Inferior parietal cortex (tissue), 1 donor: Measurements from ENCODE around the gene DAPK1.
A peak's percentile ranks its signal among the peaks of the same experiment; 100 is the strongest.
"Not testable (repeated sequence)": the region's sequence is repeated elsewhere in the genome, so short reads cannot be mapped to it uniquely, and the experiment has no call there.

Source experiments
- DNase-seq: peaks from one replicate; pipeline ENCODE4 v3.0.0-alpha.2; 2016; ENCODE audit errors: extremely low spot score

The DAPK1 gene

DNA sequence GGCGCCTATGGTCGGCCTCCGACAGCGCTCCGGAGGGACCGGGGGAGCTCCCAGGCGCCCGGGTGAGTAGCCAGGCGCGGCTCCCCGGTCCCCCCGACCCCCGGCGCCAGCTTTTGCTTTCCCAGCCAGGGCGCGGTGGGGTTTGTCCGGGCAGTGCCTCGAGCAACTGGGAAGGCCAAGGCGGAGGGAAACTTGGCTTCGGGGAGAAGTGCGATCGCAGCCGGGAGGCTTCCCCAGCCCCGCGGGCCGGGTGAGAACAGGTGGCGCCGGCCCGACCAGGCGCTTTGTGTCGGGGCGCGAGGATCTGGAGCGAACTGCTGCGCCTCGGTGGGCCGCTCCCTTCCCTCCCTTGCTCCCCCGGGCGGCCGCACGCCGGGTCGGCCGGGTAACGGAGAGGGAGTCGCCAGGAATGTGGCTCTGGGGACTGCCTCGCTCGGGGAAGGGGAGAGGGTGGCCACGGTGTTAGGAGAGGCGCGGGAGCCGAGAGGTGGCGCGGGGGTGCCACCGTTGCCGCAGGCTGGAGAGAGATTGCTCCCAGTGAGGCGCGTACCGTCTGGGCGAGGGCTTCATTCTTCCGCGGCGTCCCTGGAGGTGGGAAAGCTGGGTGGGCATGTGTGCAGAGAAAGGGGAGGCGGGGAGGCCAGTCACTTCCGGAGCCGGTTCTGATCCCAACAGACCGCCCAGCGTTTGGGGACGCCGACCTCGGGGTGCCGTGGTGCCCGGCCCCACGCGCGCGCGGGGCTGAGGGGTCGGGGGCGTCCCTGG, 561 bp downstream of the DAPK1 start:
- peak; percentile 53 for DNase-seq

DNA sequence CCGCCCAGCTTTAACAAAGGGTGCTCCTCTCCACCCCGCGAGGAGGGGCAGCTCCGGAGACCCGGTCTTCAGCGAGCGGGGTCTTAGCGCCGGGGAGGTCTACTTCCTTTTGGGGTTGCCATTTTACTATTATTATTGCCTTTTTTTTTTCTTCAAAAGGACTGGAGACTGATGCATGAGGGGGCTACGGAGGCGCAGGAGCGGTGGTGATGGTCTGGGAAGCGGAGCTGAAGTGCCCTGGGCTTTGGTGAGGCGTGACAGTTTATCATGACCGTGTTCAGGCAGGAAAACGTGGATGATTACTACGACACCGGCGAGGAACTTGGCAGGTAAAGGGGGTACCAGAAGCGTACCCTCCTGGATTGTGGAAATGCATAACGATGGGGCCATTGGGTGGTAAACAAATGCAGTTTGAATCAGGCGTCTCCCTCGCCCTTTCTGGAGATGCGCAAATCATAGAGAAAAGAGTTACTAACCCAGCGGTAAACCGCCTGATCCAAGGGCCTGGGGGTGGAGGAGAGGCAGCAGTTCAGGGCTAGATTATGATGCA, 1.2 kb downstream of the DAPK1 start:
- DNase-seq: no peak

DNA sequence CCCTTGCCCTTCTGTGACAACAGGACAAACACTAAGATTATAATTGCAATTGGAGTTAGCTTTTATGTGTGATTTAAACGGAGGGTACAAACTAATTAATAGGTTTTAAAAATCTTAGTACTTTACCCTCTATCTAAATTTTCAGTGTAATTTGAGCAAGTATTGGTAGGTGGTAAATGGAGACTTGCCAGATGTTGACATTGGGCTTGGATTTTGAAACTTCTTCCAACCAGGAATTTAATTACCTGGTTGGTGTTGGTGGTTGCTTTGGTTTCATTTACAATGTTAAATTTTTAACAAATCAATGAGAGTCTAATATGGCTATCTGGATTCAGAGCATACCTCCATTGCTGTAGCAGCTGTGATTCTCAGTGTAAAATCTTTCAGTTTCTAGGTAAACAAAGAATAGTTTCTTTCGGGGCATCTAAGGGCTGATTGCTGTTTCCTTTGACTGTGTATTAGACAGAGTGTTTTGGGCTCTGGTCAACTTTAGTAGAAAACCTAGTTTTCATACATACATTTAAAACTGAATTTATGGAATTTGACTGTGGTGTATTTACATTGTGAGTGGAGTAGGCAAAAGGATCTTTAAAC, 1.9 kb downstream of the DAPK1 start:
- DNase-seq: no peak

DNA sequence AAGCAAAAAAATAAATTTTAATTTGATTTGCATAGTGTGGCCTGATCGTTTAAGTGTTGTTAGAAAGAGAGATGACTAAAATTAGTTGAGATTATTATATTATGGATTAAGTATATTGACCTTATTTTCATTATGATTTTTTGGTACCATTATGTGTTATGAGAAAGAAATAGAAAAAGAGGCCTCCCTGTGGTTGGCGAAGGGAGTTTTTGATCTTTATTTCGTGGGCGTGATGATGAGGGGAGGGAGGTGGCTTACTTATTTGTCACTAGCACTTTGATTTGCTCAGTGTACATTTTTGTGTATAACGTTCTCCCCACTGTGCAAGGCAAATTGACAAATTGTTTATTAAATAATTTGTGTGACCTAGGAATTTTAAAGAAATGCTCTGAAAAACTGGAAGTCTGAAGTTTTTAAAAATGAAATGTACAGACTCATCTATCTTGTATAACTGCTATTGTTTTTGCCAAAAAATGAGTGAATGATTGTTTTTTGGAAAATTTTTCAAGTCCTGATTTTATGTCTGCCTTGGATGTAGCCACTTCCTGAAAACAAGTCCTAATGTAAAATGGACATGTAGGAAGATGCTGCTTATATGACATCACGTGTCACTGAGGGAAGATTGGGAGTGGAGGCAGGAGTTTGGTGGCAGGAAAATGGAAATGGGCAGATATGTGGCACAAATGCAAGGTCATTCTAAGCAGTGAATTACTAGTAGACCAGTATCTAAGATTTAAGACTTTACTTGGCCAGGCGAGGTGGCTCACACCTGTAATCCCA, 3.0 kb downstream of the DAPK1 start:
- no peak for DNase-seq

DNA sequence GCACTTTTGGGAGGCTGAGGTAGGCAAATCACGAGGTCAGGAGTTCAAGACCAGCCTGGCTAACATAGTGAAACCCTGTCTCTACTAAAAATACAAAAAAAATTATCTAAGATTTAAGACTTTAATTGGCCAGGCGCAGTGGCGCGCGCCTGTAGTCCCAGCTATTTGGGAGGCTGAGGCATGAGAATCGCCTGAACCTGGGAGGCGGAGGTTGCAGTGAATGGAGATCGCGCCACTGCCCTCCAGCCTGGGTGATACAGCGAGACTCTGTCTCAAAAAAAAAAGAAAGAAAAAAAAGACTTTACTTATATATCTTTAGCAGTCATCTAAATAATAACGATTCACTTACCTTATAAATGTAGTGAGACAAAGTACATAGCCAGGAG, 3.6 kb downstream of the DAPK1 start:
- not testable (repeated sequence) for DNase-seq

DNA sequence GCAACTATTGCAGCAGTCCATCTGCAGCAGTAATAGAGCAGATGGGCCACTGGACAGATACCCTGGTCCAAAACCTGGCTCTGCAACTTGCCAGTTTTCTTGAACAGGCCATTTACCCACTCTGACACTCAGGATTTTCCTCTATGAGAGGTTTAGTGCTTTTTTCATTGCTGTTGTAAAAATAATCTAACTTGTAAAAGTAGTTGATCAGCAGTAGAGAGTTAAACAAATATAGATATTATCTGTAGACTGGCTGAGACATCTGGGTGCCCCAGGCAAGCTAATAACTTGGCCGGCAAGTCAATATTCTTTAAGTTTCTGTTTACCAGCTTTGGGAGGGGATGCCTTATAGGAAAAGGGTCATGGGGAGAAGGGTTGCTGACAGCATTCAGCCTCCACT, 4.1 kb downstream of the DAPK1 start:
- no peak for DNase-seq

DNA sequence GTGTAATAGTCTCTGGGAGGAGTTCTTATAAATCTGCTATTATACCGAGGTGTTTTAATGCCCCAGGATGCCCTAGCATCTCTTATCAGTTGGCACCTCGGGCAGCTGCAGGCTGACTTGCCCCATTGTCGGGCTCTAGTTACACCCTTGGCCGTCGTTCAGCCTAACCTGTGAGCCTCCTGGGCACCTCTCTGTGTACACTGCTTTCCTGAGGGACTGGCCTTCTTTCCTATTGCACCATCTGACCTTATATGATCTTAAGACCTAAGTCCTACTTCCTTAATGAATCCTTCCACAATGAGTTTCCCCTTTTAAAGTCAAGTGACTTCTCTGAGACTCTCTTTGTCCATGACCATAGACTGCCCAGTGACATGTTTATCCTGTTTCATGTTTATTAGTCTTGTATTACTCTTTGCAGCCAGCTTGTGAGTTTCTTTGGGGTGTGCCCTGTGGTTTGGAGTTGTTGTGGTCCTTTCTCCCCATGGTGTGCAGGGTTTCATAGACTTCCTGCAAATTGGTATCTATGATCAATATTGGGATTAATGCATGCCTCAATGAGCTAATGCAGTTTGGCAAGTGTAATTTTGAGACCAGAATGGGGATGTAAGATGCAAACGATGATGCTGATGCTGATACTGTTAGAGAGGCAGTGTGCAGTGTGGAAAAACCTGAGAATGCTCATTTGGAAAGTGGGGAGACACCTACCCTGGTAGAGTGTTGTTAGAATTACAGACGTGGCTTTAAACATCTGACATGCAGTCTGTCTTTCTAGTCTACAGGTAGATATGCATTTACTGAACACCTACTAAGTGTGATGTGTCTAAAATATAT, 4.9 kb downstream of the DAPK1 start:
- DNase-seq: no peak

DNA sequence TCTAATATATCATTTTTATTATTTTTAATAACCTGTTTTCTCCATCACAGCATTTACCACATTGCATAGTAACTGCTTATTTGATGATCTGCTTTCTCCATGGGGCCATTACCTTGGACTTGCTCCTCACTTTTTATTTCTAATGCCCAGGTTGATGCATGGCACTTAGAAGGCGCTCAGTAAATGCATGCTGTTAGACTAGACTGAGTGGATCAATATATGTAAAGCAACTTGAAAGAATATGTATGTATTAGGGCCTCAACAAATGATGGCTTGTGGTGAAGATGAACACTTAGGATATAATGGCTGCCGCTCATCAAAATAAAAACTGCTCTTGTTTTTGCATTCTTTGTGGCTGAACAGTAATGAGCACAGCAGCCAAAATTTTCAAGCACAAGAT, 5.8 kb downstream of the DAPK1 start:
- no peak for DNase-seq

DNA sequence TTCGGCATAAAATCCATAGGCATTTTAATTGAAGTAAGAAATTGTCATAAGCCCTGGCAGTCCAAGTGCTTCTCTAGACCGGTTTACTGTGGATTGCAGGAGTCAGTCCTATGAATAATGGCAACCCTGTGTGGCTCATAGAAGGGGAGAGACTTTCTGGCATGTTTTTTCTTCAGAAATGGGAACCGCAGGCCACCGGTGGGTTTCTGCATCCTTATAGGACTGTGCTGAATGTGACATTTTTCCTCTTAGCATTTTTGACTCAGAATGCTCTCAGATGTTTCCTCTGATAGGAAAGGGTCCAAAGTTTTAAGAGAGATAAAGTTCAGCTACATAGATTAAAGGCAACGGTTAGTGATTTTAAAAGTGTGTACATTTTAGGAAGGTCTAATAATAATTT, 6.3 kb downstream of the DAPK1 start:
- DNase-seq: no peak

DNA sequence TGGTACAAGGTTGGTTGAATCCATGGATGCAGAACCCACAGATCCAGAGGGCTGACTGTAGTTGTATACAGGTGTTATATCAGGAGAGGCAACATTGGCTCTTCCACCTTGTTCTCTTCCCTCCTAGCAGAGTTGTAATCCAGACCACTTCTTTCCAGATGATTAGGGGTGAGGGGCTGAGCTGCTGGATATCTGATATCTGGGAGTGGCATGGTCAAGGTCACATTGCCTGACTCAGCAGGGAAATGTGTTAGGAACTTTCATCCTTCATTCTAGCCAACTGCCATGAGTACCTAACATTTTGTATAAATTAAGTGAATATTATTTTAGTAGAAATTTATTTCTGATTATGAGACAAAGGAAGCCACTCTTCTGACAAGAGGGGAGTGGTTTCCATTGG, 7.3 kb downstream of the DAPK1 start:
- no peak for DNase-seq

DNA sequence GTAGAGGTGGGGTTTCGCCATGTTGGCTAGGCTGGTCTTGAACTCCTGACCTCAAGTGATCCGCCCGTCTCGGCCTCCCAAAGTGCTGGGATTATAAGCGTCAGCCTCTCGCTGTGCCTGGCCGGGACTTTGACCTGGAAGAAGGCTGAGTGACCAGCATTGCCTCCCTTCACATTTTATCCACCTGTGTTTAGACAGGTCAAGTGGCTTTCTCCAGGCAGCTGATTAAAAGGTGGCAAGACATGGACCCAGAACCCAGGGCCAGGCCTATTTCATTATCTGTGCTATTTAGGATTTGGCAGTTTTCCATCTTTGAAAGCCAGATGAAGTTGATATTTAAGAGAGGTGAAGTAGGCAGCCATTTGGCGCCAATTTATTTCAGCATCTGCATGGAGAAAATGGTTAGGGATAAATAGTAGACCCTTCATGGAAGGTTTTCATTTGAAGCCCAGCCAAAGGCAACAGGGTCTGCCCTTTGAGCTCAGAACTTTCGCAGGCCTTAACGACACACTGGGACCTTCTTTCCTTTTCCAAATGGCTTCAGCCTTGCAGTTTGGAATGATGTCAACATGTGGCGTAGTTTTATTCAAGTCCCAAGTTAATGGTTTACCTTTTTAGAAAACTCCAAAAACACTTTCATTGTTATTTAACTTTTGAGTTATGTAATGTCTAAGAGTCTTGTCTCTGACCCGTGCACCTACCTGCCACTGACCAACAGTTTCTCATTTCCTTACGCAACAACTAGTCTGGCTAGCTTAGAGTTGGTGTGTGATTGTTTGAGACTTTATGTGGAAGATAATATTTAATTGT, 8.4 kb downstream of the DAPK1 start:
- no peak for DNase-seq

DNA sequence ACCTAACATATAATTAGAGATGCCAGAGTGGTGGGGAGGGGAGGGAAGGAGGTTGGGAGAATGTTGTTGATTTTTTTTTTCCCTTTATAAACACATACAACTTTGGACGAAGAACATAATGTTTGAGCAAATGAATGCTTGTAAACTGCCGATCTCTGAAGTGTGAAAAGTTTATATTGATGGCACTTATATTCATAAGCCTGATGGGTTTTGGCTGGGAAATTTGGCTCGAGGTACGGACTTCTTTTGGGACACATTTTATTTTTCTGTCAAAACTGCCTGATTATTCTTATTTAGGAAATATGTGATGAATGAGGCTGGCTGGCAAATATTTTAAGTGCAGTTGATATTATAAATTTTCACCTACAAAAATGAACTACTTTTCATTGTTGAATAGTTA, 9.9 kb downstream of the DAPK1 start:
- no peak for DNase-seq

DNA sequence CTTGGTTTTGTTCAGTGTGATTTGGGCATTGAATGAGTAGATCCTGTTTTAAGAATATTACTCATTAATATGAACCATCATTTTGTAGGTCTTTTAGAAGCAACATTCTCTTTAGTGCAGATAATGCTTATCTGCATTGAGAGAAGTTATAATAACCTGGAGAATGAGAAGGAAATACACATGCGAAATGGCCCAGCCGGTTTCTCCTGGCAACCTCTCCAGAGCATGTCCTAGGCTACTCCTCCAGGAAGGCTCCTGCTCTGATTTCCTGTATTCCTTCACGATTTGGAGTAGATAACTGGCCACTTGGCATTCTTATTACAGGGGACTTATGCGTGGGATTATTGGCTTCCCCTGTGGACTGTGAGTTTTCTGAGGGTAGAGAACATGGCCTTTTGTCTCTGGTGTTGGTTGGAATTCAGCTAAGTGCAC, 12.6 kb downstream of the DAPK1 start:
- DNase-seq: no peak

DNA sequence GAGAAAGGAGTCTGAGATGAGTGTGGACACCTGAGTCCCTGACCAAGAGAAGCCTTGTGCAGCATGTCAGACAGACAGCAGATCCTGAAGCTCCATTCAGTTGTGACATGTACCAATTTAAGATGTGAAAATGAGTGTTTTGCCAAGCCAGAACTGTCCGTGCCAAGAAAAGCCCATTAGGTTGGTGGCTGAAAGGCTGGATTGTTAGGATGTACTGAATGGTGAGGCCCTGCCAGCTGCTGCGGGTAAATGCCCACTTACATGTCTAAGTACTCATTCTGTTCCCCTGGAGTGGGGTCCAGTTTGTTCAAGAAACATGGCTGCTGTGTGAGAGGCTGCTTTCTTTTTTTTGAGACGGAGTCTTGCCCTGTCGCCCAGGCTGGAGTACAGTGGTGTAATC, 14.6 kb downstream of the DAPK1 start:
- DNase-seq: no peak

DNA sequence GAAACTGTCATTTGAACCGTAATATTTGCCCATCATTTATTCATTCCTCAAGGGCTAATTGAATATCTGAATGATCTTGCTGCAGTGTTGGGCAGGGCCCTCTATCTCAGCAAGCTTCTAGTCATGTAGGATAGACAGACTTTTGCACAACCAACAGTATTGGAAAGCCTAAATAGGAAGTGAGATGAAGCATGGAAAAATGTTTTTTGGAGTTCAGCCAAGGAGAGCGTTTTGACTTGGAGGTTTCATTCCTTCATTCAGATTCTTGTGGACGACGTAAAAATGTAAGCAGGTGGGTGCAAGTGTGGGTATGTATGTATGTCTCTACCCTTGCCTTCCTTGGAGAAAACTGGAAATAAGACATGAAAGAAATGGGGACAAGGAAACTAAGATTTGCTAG, 15.5 kb downstream of the DAPK1 start:
- DNase-seq: no peak

DNA sequence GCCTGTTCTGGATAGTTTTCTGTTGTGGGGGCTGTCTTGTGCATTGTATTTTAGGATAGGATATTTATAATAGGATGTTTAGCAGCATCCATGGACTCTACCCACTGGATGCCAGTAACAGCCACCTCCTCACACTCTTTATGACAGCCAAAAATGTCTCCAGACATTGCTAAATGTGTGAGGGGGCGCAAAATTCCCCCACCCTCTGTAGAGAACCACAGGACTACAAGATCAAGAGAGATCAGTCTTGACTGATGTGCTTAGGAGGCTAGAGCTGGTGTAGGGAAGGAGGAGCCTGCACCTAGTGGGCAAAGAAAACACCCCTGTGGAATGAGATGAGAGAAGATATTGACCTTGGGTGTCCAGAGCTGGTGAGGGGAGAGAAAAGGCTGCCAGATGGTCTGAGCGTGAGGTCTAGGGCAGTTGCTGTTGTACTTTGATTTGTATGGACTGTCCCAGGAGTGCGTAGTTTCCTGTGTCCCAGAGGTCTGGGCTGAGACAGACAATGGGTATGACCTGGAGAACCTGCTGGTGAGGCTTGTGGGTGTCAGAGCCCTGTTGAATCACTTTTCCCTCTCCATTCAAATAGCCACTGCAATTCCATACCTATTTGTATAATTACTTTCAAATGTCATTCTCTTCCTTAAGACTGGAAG, 16.3 kb downstream of the DAPK1 start:
- DNase-seq: no peak

DNA sequence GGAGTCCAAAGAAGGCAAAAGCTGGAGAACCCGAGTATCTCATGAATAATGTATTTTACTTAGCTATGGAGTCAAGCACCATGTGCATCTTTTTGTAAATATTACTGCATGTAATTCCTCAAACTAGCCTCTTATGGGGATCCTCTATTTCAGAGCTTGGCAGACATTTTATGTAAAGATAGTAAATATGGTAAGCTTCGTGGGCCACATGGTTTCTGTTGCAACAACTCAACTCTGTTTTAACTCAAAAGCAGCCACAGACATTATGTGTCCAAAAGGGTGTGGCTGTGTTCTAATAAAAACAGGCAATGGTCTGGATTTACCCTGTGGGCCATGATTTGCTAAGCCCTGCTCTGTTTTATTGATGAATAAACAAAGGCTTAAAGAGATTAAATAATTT, 17.3 kb downstream of the DAPK1 start:
- DNase-seq: no peak

DNA sequence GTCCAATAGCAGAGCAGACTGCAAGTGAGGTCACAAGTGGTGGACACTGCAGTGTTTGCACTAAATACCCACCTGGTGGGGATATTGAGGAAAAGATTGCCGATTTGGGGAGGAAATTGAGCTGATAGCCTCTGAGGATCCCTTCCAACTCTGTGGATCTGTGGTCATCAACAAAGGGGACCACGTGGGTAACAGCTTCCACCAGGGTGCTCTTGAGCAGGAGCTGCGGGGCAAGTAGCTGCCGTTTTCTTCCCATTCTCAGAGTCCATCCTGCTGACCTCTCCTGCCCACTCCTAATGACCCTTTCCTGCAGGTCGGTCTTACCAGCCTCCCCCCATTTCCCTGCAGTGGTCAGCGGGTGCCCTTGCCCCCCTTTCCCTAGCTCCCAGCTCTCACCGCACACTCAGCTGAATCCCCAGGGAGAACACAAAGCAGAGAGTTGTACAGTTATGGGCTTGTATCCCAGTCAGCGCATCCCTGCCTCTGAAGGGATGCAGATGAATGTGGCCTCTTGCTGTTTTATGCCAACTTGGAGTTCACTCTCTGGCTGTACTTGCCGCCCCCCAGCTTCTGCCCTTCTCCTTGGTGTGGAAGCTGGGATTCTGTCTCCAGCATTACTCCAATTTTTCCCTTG, 18.0 kb downstream of the DAPK1 start:
- no peak for DNase-seq

DNA sequence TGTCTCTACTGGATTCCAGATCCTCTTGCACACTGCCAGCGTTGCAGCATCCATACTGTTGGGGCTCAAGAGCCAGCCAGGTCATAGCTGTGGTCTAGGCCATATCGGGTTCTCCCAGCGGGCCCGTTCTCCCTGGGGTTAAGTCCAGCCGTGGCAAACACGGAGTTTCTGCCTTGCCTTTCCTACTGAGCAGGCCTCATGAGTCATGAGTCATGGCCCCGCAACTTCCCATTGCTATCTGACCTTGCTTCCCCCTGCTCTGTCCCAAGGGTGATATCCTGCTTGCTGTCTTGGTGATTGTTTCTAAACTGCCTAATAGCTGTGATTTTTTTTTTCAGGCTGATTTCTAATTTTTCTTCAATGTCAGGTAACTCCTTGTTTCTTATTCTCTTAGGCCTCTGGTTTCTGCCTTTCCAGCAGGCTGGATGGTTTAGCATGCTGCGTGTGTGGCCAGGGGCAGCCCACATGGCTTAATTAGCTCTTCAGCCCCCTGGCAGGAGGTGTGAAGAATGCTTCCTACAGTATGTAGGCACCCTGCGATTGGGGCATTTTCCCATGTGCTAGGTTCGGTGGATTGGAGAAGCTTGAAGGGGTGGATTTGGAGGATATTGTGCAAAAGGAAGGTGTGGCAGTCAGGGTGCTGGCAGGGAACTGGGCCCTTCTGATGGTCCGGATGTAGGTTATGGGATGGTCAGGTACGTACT, 18.7 kb downstream of the DAPK1 start:
- no peak for DNase-seq
